AG10803 (cell line): ENCODE data around the gene TLL1.

ENCODE experiments used
- DNase-seq: peaks from one replicate; pipeline ENCODE4 v3.0.0; 2010; ENCODE audit warnings: low read depth
- H3K4me3 ChIP-seq: 2 replicates; pipeline ENCODE4 v1.5.1; 2011; ENCODE audit warnings: mild to moderate bottlenecking, low read length, control low read depth
- TF ChIP-seq, protein P1 (sequence below): conservative IDR thresholded peaks from 2 replicates; pipeline ENCODE4 v1.5.1; 2011; ENCODE audit warnings: mild to moderate bottlenecking, low read length, control low read depth, inconsistent platforms

The TLL1 gene

DNA sequence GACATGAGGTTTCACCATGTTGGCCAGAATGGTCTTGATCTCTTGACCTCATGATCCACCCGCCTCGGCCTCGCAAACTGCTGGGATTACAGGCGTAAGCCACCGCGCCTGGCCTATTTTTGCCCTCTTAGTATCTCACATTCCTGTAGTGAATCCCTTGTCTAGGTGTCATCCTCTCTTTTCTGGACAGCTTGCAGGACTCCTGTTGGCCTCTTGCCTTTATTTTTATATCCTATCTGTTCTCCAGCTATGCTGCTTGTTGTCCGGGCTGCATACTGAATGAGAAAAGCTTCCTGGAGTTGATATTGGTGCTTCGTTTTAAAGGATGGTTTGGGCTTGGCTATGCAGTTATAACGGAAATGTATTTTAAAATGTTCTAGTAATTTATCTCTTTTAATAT, 148.6 kb downstream of the TLL1 start:
- DNase-seq = no peak
- no peak overlapping the region for H3K4me3 ChIP-seq
- TF ChIP-seq, protein P1, sequence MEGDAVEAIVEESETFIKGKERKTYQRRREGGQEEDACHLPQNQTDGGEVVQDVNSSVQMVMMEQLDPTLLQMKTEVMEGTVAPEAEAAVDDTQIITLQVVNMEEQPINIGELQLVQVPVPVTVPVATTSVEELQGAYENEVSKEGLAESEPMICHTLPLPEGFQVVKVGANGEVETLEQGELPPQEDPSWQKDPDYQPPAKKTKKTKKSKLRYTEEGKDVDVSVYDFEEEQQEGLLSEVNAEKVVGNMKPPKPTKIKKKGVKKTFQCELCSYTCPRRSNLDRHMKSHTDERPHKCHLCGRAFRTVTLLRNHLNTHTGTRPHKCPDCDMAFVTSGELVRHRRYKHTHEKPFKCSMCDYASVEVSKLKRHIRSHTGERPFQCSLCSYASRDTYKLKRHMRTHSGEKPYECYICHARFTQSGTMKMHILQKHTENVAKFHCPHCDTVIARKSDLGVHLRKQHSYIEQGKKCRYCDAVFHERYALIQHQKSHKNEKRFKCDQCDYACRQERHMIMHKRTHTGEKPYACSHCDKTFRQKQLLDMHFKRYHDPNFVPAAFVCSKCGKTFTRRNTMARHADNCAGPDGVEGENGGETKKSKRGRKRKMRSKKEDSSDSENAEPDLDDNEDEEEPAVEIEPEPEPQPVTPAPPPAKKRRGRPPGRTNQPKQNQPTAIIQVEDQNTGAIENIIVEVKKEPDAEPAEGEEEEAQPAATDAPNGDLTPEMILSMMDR = no peak

DNA sequence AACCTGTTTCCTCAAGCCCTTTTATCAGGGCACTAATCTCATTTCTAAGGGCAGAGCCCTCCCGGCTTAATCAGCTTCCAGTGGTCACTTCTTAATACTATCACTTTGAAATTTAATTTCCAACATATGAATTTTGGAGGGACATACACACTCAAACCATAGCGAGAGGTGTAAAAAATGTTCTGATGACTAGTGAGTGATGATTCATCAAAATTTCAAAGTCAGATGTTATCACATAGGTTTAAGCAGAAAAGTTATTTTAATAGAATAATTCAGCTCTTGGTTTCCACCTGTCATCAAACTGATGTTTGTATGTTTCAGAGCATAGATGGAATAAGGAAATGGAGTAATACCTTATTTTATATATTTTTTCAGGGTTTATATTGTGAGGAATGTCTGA, 161.9 kb downstream of the TLL1 start:
- TF ChIP-seq, protein P1 = no peak
- no peak overlapping the region for H3K4me3 ChIP-seq
- no peak for DNase-seq

DNA sequence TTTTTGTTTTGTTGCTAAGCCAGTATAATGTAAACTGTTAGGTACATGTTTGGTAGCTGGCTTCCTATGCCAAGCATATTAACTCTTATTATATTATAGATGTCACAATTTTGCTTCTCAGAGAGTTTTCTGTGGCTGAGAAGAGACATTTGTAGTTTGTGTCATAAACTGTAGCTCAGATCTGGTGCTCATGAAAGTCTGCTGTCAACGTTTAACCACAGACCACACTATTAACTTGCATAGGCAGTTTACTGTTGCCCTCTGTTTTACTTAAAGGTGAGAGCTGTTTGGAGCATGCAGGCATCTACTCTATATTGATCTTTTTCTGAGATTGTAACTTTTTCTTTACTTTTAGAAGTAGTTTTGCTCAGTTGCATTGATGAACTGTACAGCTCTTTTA, 166.8 kb downstream of the TLL1 start:
- TF ChIP-seq, protein P1 = no peak
- no peak overlapping the region for H3K4me3 ChIP-seq

DNA sequence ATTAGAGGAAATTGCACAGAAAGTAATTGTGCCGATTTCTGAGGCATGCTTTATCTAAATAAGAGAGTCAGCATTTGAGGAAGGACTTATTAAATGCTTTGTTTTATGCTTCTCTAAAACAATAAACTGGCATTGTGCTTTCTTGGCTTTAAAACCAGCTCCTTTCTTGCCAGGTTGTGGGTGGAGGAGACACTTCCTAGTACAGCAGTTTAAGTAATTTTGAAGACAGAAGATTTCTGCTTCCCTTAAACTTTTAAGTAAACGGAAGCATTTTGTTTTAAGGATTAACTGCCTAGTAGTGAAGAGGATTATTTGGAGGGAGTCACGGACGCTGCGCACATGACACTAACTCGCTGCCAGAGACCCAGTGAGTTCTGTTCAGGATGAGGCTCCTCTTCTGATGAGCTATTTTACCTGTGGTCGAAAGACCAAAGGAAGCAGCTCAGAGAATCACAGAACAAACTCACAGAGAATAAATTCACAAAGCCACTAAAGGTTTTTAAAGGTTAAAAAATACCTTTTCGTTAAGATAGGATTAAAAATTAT, 169.5 kb downstream of the TLL1 start:
- no peak overlapping the region for H3K4me3 ChIP-seq
- DNase-seq = no peak
- TF ChIP-seq, protein P1 = no peak

More for the DNA sequence above, 166.8 kb downstream of the TLL1 start:
- DNase-seq = no peak

DNA sequence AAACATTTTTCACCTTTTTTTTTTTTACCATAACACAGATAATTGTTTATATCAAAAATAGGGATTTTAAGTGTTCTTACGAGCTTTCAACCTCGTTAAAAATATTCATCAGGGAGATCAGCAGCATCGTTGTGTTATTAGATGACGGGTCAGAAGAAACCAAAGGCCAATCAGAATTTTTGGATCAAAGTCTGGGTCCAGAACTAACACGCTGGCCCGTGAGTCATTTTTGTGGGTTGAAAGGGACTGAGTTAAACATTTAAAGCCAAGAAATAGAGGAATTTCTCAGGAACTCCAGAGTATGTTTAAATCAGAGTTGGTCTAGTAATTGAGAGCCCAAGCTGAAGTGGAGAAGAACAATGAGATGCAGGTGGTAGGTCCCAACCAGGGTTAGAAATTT, 170.8 kb downstream of the TLL1 start:
- TF ChIP-seq, protein P1 = no peak
- DNase-seq = no peak
- H3K4me3 ChIP-seq = no peak overlapping the region

DNA sequence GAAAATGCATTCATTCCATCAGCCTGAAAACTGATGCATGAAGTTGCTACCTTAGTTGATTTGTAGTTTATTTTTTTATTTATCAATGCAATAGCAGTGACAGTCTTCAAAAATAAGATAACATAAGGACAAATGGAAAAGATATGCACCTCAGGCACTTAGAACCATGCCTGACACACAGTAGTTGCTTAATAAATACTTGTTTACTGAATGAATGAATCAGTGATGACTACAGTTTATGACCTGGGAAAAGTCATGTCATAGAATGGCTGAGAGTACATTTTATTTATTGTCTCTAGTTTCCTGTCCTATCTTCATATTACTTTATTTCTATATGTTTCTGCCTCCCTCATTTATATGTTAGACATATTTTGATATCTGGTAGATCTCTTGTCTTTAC, 171.8 kb downstream of the TLL1 start:
- H3K4me3 ChIP-seq = no peak overlapping the region
- no peak for DNase-seq

DNA sequence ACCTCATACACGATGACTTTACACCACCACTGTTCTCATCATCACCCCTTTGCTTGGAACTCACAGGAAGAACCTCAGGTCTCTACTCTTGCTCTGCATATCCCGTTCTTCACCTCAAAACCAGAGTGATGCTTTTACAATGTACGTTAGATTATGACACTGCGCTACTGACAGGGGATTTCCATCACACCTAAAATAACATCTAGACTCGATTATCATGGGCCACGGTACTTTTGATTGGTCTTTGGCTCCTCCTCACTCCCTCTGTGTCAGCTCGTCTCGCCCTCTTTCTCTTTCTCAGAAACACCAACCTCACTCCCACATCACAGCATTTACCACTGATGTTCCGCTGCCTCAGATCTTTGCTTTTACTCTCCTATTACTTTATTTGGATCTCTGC, 172.4 kb downstream of the TLL1 start:
- no peak for DNase-seq
- no peak overlapping the region for H3K4me3 ChIP-seq
- TF ChIP-seq, protein P1 = no peak

More for the DNA sequence above, 171.8 kb downstream of the TLL1 start:
- TF ChIP-seq, protein P1 = no peak
